Peyer's patch (tissue), 4 donors: ENCODE data around the gene ATG13. TPM values are rescaled to one million over a fixed set of nuclear protein-coding genes. Genes with fewer than 3 reads are reported as not detected.

ENCODE experiments used
- DNase-seq, 3 donors: peaks; one replicate each; pipeline ENCODE4 v3.0.0-alpha.2; 2017 to 2019
- H3K27ac ChIP-seq, 4 donors: fragments of 200-600 bp; sonication (generic); one replicate each; pipeline ENCODE4 v1.5.1; 2016 to 2019
- H3K27me3 ChIP-seq, 2 donors: fragments of 200-600 bp; sonication (generic); one replicate each; pipeline ENCODE4 v1.5.1; 2019
- H3K36me3 ChIP-seq, 3 donors: fragments of 200-600 bp; sonication (generic); one replicate each; pipeline ENCODE4 v1.5.1; 2016 to 2019
- H3K4me1 ChIP-seq, 4 donors: fragments of 200-600 bp; sonication (generic); one replicate each; pipeline ENCODE4 v1.5.1; 2016 to 2019
- H3K4me3 ChIP-seq, 4 donors: fragments of 200-600 bp; sonication (generic); 1 replicate in 3 of 4; 2 replicates in 1 of 4; pipeline ENCODE4 v1.5.1; 2016 to 2019; ENCODE audit warnings: mild to moderate bottlenecking in 1 of 4
- H3K9me3 ChIP-seq, 4 donors: fragments of 200-600 bp; sonication (generic); one replicate each; pipeline ENCODE4 v1.5.1; 2016 to 2019; ENCODE audit warnings: mild to moderate bottlenecking in 1 of 4
- CTCF ChIP-seq, 6 experiments: fragments of 450-650 bp in 4 of 6; fragments of 200-600 bp in 2 of 6; sonication (generic) in 1 of 6; IDR thresholded peaks; one replicate each; pipeline ENCODE4 v1.5.1; 2017 to 2019; ENCODE audit warnings: antibody characterized with exemption in 6 of 6, mild to moderate bottlenecking in 3 of 6, moderate library complexity in 1 of 6
- POLR2A ChIP-seq, 2 donors: fragments of 450-650 bp; IDR thresholded peaks; one replicate each; pipeline ENCODE4 v1.5.1; 2017; ENCODE audit warnings: antibody characterized with exemption in 2 of 2, mild to moderate bottlenecking in 2 of 2, moderate library complexity in 2 of 2
- total RNA-seq, 4 donors: library from RNA; depleted of rRNA; stranded (reverse); fragments of >200 nt; gene quantifications; one replicate each; pipeline ENCODE4 v1.1.0, GENCODE V29; 2016

Gene ATG13
- total RNA-seq, 4 donors from 2014 or later, result 86.5 to 119 (median 106) TPM

- no peak for DNase-seq
- Histone ChIP-seq H3K4me3 (no peak overlapping the region), H3K4me1 (no peaks in the 10 kb centered on the region), H3K27me3 (no peaks in the 10 kb centered on the region), H3K36me3 (no peaks in the 10 kb centered on the region), H3K27ac (peak overlapping the region in 1 of 4 donors; percentile 35), H3K9me3 (no peaks in the 10 kb centered on the region)
- TF ChIP-seq CTCF (IDR thresholded peaks at IDR 0.05), result no peak
- no peak for TF ChIP-seq POLR2A (IDR thresholded peaks at IDR 0.05)
These were observed 101.0 kb downstream of the ATG13 start for GRCh38 chr11:46718155-46719019.

DNA sequence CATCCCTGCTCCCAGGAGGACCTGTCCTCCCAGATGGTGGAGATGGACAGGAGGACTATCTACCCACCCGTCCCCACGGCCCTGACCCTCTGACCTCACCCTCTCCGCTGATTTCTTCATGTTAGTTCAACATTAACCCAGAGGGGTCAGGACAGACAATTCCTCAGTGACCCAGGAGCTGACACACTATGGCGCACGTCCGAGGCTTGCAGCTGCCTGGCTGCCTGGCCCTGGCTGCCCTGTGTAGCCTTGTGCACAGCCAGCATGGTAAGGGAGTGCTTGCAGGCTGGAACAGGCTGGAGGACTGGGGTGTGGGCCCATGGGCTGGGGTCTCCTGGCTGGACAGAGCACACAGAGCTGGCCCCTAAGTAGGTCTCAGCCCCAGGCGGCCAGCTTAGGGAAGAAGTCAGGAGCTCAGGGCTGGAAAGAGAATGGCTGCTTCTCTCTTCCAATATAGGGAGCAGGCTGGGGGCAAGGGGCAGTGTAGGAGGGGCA, 101.7 kb downstream of the ATG13 start, which contains the start of gene F2:
Gene F2 (plus strand): TSS at position 166 of the 495 bp plus-strand sequence. CDS start 23 bp downstream, at position 189.
- H3K4me1 ChIP-seq, result no peaks in the 10 kb centered on the region
- H3K27ac ChIP-seq, result peak within 1 kb of the TSS in 1 of 4 donors; percentile 35
- no peaks in the 10 kb centered on the region for H3K9me3 ChIP-seq
- no peak for DNase-seq
- no peaks in the 10 kb centered on the region for H3K36me3 ChIP-seq
- H3K4me3 ChIP-seq, result peak within 1 kb of the TSS in 1 of 4 donors; percentile 21
- no peaks in the 10 kb centered on the region for H3K27me3 ChIP-seq
- TF ChIP-seq CTCF (IDR thresholded peaks at IDR 0.05) (no peak), POLR2A (IDR thresholded peaks at IDR 0.05) (no peak)

GRCh38 chr11:46719543-46720218, 102.3 kb downstream of the ATG13 start:
- Histone ChIP-seq H3K9me3 (no peaks in the 10 kb centered on the region), H3K36me3 (no peaks in the 10 kb centered on the region), H3K27me3 (no peaks in the 10 kb centered on the region), H3K4me1 (no peaks in the 10 kb centered on the region), H3K4me3 (peak overlapping the region in 1 of 4 donors; percentile 21), H3K27ac (no peak overlapping the region)
- TF ChIP-seq POLR2A (IDR thresholded peaks at IDR 0.05) (no peak), CTCF (IDR thresholded peaks at IDR 0.05) (no peak)
- no peak for DNase-seq

- Histone ChIP-seq H3K27ac (no peak overlapping the region), H3K36me3 (no peaks in the 10 kb centered on the region), H3K9me3 (no peaks in the 10 kb centered on the region), H3K4me3 (no peak overlapping the region), H3K27me3 (no peaks in the 10 kb centered on the region), H3K4me1 (no peaks in the 10 kb centered on the region)
- no peak for TF ChIP-seq CTCF (IDR thresholded peaks at IDR 0.05)
- DNase-seq, result no peak
These were observed 103.9 kb downstream of the ATG13 start for GRCh38 chr11:46721286-46721685.

DNA sequence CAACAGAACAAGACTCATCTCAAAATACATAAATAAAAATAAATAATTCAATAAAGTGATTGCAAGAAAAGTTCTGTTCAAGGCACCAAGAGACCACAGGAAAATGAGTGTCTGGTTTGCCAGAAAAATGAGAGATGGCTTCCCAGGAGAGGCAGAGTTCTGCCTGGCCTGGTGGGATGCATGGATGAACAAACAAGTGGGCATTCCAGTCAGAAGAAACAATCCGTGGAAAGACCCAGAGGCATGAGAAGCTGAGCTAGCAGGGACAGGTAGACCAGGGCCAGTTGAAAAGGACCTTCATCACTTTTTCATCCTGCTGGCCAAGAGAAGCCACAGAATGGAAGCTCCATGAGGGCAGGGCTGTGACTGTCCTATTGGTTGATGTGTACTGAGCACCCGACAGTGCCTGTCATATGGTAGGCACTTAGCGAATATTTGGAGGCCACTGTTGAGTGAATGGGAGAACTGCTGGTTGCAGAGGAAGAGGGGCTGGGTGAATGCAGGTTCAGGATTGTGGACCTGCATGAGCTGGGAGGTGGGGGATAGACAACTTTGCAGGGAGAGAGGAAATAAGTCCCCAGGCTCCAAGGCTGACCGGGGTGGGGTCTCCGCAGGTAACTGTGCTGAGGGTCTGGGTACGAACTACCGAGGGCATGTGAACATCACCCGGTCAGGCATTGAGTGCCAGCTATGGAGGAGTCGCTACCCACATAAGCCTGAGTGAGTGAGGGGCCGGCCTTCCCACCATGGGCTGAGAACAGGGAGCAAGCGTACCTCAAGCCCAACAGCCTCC, 105.4 kb downstream of the ATG13 start:
- no peak for DNase-seq
- no peak overlapping the region for H3K27ac ChIP-seq
- H3K4me3 ChIP-seq, result no peak overlapping the region
- H3K4me1 ChIP-seq, result no peaks in the 10 kb centered on the region
- TF ChIP-seq POLR2A (IDR thresholded peaks at IDR 0.05), result no peak
- no peak for TF ChIP-seq CTCF (IDR thresholded peaks at IDR 0.05)
- H3K9me3 ChIP-seq, result no peaks in the 10 kb centered on the region
- H3K36me3 ChIP-seq, result no peaks in the 10 kb centered on the region
- H3K27me3 ChIP-seq, result no peaks in the 10 kb centered on the region
